AG20443 (cell line): ENCODE results near the gene ATRN.

Source experiments
- DNase-seq: peaks from one replicate; pipeline ENCODE4 v3.0.0; 2012; ENCODE audit warnings: low spot score, mixed read lengths

The ATRN gene

DNA sequence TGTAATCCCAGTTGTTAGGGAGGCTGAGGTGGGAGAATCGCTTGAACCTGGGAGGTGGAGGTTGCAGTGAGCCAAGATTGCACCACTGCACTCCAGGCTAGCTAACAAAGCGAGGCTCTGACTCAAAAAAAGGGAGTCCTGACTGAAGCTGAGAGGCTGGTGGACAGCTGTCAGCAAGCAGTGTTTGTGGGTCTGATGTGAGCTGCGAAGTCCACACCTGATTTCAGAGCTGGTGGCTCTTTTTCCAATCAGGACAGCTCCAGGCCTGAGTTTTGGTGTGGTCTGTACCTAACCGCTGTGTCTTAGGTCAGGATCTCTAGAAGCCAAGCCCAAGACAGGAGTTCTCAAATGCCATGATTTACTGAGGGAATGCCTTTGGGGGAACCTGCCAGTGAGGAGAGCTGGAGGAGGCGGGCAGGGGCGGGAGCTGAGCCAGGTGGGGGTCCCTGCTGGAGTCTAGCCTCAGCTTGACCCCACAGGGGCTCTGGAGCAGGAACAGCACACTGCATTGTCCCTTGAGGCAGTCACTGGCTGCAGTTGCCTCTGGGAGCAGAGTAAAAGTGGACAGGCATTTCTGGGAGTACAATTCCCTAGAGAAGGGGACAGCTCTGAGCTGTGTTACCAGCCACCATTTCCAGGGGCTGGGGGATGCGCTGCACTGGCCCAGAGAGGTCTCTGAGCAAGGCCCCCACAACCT is 187.3 kb downstream of the ATRN start:
- DNase-seq: no peak

DNA sequence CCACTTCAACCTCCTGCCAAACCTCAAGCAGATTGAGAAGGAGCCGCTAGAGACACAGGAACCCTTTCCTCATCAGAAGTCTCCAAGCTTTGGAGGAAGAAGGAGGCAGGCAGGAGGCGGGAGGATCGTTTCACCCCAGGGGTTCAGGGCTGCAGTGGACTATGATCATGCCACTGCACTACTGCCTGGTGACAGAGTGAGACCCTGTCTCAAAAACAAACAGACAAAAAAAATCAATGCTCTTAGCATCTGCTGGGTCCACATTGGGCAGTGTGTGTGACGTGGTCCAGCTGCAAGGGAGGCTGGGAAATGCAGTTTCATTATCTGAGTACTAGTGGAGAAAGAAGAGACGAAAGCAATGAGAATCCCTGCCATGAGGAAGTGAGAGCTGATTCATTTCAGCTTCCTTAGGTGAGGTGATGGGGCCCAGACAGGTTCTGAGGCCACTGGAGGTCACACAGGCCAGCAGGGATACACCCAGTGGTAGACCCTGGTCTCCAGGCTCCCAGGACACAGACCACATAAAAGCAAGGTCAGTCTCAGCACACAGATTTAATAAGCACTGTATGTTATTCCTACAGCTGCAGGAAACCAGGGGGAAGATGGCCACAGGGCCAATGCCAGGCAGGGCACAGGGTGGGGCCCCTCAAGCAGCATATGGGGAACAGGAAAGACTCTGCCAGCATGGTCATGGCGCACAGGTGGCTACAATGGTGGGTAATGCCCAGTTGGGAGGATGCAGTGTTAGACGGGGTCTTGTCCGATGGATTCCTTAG is 188.1 kb downstream of the ATRN start:
- DNase-seq: no peak

DNA sequence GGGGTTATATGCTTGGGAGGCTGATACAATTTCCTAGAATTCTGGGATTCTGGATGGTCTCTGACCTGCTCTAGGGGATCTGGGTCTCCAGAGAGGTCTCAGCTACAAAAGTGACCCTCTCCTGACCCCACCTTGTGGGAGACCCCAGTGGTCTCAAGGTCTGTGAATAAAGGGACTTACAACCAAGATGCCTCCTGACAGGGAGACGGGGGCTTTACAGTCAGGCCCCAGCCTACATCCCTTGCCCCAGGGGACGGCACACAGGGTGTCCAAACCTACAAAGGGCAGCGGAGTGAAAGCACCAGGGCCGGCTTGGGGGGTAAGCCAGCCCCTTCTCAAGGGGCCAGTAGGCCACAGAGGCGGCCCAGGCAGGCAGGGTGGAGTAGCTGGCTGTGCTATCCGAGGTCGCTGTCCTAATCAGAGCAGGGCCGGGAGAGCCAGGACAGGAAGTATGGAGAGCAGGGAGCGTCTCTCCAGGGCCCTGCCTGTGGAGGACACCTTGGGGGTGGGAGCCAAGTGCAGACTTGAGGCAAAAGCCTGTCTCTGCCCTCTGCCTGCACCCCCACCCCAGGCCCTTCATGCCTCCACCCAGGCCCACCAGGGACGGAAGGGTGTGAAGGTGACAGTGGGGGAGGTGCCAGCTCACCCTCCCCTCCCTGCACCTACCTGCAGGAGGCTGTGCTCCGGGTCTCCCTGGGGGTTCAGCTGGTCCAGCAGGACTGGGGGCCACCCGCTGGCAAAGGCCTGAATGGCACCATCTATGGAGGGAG is 188.9 kb downstream of the ATRN start:
- no peak for DNase-seq

DNA sequence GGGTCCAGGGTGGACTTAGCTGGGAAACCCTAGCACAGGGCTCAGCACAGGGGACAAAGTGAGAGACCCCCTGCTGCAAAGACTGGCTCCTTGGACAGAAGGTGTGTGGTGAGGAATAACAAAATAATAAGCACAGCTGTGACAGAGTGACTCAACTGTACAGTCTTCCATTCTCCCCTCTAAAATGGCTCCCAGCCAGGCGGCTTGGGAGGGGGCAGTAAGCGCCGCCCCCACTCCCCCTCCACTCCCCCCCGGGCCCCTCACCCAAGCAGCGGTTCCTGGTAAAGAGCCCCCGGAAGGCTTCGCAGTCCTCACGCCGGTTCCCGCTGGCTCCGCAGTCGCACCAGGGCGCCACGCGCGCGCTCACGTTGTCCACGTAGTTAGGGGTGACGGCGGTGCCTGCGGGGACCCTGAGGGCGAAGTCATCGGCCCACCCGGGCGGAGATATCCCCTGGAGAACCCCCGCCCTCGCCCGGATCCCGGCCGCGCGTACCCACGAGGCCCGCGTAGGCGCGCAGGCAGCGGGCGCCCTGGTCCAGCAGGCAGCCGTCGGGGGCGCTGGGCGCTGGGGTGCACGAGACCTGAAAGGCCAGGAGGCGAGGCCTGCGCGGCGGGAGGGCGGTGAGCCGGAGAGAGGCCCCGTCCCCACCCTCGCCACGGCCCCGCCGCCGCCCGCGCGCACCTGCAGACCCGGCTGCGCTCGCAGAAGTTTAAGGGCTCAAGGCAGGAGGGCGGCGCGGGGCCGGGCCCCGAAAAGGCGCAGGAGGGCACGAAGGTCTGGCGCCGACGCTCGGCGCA is 189.6 kb downstream of the ATRN start:
- DNase-seq: no peak

DNA sequence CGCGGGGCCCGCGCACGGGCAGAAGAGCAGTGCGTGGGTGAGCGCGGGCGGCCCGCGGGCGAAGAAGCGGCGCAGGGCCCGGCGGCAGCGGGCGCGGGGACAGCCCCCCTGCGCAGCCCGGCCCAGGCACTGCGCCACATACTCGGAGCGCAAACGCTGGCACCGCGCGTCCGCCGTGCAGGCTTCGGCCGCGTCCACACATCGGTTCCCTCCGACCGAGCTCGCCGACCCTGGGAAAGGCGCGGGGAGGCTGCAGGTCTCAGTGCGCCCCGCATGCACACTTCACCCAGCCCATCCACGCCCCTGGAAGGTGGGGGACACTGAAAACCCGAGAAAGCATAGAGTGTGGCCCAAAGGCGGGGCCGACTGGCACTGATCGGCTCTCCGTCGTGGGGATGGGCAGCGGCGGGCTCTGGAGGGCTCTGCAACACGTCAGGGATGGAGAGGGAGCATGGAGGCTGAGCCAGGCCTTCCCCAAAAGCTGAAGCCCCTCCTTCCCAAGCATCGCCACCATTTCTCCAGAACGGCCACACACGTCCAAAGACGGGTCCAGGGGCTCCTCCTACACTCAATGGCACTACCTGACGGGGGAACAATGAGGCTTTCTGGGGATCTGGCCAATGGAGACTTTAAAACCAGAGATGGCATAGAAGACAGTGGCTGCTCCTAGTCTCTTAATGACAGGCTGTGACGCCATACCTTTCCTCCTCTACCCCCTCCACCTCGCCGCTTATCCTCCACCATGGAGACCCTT is 190.4 kb downstream of the ATRN start:
- DNase-seq: no peak

DNA sequence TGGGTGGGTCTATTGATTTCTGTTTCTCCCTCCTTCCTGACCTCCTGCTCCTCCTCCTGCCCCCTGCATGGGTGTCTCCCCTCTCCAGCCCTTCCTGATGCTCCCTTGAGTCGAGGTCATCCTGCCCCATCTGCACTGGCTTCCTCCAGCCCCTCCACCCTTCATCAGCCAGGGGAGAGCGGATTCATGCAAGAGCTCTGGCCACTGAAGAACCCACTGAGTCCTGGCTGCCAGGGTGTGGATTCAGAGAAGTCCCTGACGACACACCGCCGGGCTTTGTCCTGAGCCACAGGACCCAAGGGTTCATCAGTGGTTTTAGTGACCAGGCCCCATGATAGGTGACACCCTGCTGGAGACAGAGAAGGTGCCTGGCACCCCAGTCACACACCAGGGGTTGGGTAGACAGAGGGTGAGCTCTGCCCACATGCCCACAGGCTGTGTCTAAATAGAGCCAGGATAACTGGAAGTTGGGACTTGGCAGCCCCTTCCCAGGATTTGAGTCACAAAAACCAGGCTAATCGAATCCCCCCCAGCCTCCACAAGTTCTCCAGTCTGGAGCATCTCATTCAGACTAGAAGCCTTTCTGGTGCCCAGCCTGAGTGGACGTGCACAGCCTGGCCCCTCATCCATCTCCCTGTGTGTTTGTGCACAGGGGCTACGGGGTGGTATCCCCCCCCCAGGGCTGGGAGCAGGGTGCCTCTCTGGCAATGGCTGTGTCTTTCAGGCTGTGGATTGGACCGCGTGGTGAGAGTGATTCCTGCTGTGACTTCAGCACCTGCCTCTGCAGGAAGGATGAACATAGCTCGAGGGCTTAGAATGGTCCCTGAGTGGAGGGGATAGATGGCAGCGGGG is 191.2 kb downstream of the ATRN start:
- no peak for DNase-seq

DNA sequence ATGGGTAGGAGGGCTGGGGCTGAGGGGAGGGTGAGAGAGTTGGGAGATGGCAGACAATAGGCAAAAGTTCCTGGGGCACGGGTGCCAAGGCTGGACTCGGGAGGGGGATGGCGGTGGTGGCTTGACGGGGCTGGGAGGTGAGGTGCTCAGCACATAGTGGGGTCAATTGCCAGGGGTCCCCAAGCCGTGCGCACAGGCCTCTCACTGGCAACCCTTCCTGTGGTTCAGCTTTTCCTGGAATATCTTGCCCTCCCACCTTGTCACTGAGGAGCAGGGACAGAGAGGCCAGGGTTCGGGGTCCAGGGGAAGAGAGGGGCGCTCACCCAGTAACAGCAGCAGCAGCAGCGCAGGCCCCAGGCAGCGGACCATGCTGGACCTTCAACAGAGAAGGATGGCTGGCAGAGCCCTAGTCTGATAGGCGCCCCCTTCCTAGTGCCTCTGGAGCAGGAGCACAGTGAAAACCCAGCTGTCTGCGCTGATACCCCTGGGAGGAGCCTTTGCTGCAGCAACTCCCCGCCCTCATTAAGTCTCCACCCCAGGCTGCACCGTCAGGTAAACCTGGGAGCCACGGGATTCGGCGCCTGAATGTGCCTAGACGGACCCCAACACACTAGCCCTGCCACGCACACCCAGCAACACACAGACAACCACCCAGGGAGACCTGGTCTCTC is 192.3 kb downstream of the ATRN start, which contains the start of gene GFRA4:
GFRA4 (minus strand) TSS at position 369 of the 671 bp plus-strand sequence; CDS start at position 369, 0 bp downstream.
- DNase-seq: no peak

DNA sequence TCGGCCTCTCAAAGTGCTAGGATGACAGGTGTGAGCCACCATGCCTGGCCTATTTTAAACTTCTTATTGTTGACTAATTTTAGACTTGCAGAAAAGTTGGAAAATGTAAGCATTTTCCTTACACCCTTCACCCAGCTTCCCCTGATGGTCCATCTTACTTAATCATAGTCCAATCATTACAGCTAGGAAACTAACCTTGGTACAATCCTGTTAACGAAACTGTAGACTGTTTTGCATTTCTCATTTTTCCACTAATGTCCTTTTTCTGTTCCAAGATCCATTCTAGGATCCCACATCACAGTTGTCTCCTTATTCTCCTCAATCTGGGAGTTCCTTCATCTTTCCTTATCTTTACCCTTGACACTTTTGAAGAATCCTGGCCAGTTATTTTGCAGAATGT is 193.0 kb downstream of the ATRN start:
- DNase-seq: no peak

DNA sequence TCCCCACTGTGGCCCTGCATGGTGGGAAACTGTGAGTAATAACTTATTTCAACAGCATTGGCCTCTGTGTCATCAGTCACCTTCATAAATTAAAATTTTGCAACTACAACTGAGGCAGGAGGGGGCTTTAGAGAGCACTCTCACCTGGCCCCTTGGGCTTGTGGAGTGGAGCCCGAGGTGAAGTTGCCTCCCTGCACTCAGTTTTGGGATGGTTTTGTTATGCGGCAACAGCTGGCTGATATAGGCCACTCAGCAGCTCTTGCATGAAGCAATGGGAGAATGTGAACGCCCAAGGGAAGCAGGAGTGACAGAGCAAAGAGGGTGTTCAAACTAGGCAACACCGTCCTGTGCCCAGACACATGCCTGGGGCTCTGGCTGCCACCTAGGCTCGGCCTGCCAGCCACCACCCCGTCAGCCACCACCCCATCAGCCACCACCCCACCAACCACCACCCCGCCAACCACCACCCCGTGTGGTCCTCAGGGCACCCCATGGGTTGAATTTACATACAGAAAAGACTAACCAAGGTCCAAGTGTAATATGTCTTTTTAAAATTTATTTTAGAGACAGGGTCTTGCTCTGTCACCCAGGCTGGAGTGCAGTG is 196.7 kb downstream of the ATRN start:
- no peak for DNase-seq

DNA sequence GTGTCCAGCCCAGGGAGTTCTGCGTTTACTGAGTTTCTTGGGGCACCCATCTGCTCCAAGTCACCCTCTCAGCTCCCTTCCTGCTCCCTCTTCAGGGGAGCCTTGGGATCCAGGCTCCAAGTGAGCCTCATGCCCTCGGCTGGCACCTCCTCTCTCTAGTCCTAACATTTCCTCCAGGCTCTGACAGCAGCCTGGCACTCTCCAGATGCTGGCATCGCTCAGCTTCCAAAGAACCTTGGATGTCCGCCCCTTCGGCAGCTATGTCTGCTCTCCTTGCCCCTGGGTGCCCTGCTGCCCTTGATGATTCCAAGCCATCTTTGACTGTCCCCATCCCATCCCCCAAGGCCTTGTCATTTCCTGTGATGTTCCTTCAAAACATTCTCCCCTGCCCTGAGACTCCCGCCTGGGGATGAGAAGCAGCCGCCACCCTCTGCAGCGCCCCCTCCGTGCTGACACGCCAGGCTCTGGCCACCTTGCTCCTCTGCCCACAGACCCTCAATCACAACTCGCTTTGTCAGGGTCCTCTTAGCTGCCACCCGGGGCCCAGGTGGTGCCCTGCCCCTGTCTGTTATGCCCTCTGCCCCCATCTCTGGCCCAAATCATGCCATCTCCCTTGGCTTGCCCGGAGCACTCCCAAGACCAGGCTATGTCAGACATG is 199.0 kb downstream of the ATRN start:
- no peak for DNase-seq

DNA sequence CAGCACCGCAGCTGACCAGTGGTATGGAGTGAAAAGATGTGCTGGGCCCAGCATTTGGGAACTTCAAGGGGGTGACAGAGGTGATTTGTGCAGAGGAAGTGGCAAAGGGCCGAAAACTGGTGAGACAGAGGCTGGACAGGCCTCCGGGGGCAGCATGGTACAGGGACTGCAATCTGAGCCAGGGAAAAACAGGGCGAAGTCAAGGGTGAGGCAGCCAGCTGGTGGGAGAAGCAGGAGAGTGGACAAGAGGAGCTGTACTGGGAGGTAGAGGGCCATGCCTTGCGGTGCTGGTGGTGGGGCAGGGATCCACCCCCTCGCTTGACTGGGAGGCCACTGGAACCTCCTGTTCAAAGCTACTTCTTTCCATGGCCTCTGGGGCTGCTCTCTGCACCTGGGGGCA is 199.7 kb downstream of the ATRN start:
- no peak for DNase-seq

DNA sequence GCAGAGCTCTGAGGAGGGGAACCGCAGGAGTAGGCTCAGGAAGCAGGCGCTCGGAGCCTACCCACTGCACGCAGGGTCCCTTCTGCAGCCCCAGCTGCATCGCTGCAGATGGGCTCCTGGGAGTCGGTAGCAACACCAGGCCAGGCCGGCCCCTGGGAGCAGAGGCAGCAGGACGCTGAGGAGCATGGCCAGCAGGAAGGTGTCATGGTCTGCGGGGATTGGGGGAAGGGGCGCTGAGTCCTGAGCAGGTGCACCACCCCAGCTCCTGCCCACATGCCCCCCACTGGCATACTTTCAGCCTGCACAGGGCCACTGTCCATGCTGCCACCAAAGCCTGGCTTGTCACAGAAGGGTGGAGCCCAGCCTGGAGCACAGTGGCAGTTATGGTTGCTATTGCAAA is 200.1 kb downstream of the ATRN start:
- no peak for DNase-seq

DNA sequence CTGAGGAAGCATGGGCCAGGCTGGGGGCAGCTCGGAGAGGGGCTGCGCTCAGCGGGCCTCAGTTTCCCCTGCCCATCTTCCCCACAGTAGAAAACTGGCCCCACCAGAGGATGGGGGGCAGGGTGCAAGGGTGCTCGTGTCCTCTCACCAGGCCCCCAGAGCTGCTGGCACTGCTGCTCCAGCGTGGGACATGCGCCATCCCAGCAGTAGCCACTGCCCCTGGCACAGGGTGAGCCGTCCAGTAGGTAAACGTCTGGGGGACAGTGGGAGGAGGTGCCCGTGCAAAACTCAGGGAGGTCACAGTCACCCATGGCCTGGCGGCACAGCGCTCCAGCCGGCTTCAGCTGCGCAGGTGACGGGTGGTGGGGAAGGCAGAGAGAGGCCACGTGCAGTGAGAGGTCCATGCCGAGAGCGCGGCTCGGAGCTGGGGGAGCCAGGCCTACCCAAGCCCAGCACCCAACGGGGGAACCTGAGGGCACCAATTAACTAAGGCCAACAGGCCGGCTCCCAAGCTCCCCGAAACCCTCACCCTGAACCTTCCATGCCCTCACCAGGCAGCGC is 201.2 kb downstream of the ATRN start:
- DNase-seq: no peak

DNA sequence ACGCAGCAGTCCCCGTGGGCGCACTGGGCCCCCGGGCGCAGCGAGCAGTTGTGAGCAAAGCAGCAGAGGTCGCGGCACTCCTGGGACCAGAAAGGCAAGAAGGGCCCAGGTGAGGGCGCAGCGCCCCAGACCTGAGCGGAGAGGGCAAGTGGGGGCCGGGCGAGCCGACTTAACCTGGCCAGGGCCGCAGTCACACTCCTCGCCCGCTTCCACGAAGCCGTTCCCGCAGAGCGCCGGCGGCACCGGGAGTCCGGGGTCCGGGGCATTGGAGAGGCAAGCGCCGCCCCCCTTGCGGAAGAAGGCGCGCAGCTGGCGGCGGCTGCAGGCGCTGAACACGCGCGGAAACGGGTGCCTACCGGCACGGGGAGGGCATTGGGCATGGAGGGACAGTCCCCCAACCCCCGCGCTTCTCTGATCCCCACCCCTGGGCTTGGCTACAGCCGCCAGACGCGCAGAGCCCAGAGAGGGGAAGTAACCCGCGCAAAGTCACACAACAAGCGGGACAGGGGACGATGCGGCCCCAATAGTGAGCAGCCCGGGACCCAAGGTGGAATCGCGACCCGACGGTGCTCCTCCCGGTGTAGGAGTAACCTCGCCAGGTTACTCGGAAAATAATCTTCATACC is 201.8 kb downstream of the ATRN start:
- no peak for DNase-seq

DNA sequence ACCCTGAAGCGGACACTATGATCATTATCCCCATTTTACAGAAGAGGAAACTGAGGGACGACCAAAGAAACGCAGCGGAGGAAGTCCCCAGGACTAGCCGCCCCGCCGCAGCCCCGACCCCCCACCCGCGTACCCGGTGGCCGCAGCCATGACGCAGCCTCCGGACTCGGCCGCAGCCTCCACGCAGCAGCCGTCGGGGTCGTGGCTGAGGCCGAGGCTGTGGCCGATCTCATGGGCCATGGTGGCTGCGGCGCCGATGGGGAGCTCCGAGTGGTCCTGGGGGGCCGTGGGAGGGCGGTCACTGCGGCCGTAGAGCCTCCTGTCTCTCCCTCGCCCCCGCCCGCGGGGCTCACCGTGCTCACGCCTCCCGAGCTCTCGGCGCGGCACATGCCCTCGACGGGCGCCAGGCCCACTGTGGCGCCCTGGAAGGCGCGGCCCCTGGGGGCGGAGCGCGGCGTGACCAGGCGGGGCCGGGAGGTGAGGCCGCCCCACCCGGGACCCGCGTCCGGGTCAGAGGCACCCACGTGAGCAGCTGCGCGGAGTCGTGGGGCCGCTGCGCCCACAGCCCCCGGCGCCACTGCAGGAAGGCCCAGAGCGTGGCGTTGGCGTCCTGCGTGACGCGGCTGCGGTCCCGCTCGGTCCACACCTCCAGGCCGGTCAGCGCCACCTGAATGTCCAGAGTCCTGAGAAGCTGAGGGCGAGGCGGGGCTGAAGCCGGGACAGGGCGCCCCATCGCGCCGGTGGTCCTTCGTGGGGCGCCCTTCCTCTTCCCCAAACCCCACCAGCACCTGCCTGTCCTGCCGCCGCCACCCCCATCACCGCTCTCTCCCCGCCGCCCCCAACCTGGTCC is 202.6 kb downstream of the ATRN start:
- no peak for DNase-seq

DNA sequence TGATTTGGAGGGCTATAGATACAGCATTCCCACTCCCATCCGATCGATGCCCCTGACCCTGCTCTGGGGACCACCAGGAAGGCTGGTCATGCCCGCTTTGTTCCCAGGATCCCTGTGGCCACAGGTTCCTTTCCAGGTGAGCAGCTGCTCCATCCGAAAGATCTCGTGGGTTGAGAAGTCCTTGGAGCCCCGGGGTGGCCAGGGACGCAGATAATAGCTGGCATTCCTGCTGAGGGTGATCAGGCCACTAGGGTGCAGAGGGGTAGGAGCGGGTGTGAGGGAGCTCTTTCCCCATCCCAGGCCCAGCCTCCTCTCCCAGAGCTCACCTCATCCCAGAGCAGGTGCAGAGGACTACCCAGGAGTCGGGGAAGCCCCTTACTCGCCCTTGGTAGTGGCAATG is 203.6 kb downstream of the ATRN start:
- DNase-seq: no peak
